AG09309 (cell line): ENCODE data around the gene KRT80.

Source experiments
- DNase-seq: peaks from one replicate; pipeline ENCODE4 v3.0.0-alpha.2; 2010; ENCODE audit warnings: low read depth
- H3K4me3 ChIP-seq: 2 replicates; pipeline ENCODE4 v1.5.1; 2011; ENCODE audit warnings: mild to moderate bottlenecking, low read depth, low read length, moderate library complexity; ENCODE audit not compliant: control insufficient read depth
- CTCF ChIP-seq: IDR thresholded peaks from 2 replicates; pipeline ENCODE4 v1.5.1; 2011; ENCODE audit warnings: mild to moderate bottlenecking, low read depth, low read length, inconsistent platforms; ENCODE audit not compliant: insufficient read depth, control insufficient read depth; ENCODE audit errors: missing control alignments

The KRT80 gene

GRCh38 chr12:52221912-52222457 lies 30.2 kb upstream of the KRT80 start:
- no peak overlapping the region for H3K4me3 ChIP-seq
- peak; percentile 64 for TF ChIP-seq CTCF
- DNase-seq: no peak

GRCh38 chr12:52221070-52221781 lies 29.4 kb upstream of the KRT80 start:
- no peak overlapping the region for H3K4me3 ChIP-seq
- no peak for DNase-seq
- no peak for TF ChIP-seq CTCF

GRCh38 chr12:52220477-52220876 lies 28.7 kb upstream of the KRT80 start:
- no peak for TF ChIP-seq CTCF
- no peak overlapping the region for H3K4me3 ChIP-seq
- DNase-seq: no peak

GRCh38 chr12:52218001-52218400 lies 26.2 kb upstream of the KRT80 start:
- no peak for TF ChIP-seq CTCF
- no peak for DNase-seq
- H3K4me3 ChIP-seq: no peak overlapping the region

GRCh38 chr12:52217223-52217622 lies 25.4 kb upstream of the KRT80 start:
- TF ChIP-seq CTCF: no peak
- no peak overlapping the region for H3K4me3 ChIP-seq
- DNase-seq: no peak

- no peak for TF ChIP-seq CTCF
- no peak overlapping the region for H3K4me3 ChIP-seq
- no peak for DNase-seq
Measured at GRCh38 chr12:52216807-52217206, 25.0 kb upstream of the KRT80 start.

- H3K4me3 ChIP-seq: no peak overlapping the region
- no peak for TF ChIP-seq CTCF
- no peak for DNase-seq
Measured at GRCh38 chr12:52216100-52216499, 24.3 kb upstream of the KRT80 start.
